Measurements from ENCODE around the gene TFRC. TPM values are rescaled to one million over a fixed set of nuclear protein-coding genes. Genes with fewer than 3 reads are reported as not detected.
"Not testable (repeated sequence)": the region's sequence is repeated elsewhere in the genome, so short reads cannot be mapped to it uniquely, and the experiment has no call there.

Gene TFRC
- total RNA-seq, 1 experiment from 2014 or later, result 253 TPM

GRCh38 chr3:196049653-196050052 is 32.2 kb downstream of the TFRC start:
- DNase-seq (ENCODE audit: low spot score), result no peak

DNA sequence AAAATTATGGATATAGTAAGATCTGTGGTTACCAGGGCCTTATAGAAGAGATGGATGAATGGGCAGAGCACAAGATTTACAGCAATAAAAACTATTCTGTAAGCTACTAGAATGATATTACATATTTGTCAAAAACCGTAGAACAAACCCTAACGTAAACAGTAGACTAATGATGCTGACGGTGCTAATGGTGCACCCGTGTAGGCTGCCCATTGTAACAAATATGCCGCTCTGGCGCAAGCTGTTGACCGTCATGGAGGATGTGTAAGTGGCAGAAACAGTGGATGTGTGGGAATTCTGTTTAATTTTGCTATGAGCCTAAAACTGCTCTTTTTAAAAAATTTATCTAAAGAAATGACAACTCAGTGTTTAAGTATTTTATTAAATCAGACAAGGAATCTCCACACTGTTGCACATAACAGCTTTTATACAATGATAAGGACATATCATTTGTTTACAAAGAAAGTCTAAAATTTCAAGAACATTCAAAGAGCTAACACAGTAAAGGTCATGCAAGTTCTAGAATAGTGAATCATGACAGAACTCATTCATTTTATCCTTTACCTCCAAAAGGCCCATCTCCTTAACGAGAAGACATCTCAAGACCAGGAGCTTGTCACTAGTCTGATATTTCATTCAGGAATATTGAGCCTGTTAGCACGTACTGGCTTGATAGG is 32.8 kb downstream of the TFRC start:
- no peak for DNase-seq (ENCODE audit: low spot score)

DNA sequence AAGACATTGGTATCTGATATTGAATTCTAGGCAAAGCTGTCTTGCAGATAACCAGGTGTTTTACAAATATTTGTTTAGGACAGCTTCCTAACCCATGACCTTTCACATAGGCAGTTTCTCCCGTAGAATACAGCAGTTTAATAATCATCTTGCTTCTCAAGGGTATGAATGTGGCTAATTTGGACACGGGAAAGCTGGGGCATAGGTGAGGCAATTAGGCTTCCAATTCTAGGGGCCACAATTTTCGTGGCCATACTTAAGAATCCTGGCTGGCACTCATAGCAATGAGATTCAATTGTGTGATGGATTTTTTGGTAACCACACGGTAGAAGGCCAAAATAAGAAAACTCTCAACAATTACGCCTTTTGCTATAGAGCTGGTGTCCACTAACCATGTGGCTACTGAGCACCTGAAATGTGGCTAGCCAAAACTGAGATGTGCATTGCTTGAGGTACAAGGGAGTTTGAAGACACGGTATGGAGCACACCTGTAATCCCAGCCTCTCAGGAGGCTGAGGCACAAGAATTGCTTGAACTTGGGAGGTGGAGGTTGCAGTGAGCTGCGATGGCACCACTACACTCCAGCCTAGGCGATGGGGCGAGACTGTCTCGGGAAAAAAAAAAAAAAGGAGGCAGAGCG is 34.4 kb downstream of the TFRC start:
- DNase-seq (ENCODE audit: low spot score), result no peak

DNA sequence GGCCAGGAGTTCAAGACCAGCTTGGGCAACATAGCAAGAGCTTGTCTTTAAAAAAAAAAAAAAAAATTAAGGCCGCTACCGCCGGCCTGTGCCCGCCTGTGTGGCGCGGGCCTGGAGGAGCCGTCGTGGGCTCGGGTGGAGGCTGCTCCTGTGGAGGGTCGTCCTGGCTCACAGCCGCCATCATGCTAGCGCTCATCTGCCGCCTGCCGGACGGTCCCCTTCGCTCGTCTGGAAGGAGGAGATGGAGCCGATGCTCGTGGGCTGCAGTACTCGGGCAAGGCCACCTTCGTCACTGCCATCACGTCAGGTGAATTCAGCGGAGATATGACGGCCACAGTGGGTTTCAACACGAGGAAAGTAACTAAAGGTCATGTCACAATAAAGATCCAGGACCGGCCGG is 37.4 kb downstream of the TFRC start:
- no peak for DNase-seq (ENCODE audit: low spot score)

- no peak for DNase-seq (ENCODE audit: low spot score)
Measured at GRCh38 chr3:196042673-196043072, 39.2 kb downstream of the TFRC start.

DNA sequence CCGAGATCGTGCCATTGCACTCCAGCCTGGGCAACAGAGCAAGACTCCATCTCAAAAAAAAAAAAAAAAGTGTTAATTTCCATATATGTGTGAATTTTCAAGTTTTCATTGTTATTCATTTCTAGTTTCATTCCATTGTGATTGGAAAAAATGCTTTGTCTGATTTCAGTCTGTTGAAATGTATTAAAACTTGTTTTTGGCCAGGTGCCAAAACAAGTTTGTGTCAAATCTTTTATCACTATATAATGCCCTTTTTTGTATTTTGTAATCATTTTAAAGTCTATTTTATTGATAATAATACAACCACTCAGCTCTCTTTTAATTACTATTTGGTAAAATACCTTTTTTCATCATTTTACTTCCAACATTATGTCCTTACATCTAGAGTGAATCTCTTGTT is 42.5 kb downstream of the TFRC start:
- DNase-seq (ENCODE audit: low spot score), result no peak

GRCh38 chr3:196026059-196026458 is 55.8 kb downstream of the TFRC start:
- DNase-seq (ENCODE audit: low spot score), result peak; percentile 40

DNA sequence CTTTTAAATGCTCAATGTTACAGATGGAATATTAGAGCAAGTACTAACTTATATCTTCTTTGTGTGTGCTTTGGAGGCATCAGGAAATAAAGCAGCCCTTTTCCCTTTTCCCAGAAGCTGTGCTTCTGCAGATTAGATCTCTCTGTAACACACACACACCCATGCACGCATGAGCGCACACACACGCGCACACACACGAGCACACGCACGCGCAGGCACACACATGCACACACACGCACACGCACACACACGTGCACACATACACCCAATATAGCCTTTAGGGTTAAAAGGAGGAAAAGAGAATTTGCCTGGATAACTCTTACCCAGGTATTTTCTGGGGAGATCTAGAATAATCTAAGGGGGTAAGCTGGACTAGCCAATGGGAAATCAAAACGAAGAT is 56.9 kb downstream of the TFRC start:
- DNase-seq (ENCODE audit: low spot score), result no peak

DNA sequence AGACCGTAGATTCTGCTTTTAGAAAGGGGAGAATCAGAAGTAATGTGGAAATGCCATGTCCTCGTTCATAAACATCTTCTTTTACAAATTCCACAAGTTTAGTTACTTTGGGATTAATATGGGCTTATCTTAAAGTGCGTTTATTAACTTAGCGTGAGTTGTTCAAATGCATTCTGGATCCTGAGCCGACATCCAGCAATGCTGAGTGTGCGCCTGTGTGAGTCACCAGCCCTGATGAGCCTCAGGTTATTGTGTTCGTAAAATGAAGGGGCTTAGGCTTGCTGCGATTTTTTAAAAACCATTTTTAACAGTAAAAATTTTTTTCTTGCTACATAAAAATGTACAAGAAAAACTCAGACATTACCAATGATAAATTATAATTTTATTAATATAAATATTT is 57.9 kb downstream of the TFRC start:
- no peak for DNase-seq (ENCODE audit: low spot score)

GRCh38 chr3:196022499-196022878 is 59.4 kb downstream of the TFRC start:
- not testable (repeated sequence) for DNase-seq (ENCODE audit: low spot score)

- DNase-seq (ENCODE audit: low spot score), result no peak
Measured at GRCh38 chr3:196020373-196020772, 61.5 kb downstream of the TFRC start.

DNA sequence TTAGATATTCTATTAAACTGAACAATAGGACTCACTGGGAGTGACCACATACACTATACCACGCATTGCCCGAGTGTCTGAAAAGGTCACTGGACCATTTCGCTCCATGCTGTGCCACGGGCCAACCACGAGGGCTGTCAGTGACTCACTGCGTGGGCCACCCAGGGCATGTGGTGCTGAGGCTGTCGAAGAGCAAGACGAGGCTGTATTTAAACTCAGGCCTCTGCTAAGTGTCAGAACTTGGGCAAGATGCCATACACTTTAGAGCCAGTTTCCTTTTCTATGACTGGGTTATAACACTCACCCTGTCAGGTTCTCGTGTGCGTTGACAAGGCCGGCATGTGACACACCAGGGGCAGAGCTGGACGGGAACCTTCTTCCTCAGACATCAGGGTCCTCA is 62.3 kb downstream of the TFRC start:
- DNase-seq (ENCODE audit: low spot score), result not testable (repeated sequence)

DNA sequence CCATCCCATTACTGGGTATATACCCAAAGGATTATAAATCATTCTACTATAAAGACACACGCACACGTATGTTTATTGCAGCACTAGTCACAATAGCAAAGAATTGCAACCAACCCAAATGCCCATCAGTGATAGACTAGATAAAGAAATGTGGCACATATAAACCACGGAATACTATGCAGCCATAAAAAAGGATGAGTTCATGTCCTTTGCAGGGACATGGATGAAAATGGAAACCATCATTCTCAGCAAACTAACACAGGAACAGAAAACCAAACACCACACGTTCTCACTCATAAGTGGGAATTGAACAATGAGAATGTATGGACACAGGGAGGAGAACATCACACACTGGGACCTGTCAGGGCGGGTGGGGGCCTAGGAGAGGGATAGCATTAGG is 63.7 kb downstream of the TFRC start:
- not testable (repeated sequence) for DNase-seq (ENCODE audit: low spot score)

- no peak for DNase-seq (ENCODE audit: low spot score)
Measured at GRCh38 chr3:196016485-196016884, 65.4 kb downstream of the TFRC start.

- DNase-seq (ENCODE audit: low spot score), result no peak
Measured at GRCh38 chr3:196016059-196016458, 65.8 kb downstream of the TFRC start.

DNA sequence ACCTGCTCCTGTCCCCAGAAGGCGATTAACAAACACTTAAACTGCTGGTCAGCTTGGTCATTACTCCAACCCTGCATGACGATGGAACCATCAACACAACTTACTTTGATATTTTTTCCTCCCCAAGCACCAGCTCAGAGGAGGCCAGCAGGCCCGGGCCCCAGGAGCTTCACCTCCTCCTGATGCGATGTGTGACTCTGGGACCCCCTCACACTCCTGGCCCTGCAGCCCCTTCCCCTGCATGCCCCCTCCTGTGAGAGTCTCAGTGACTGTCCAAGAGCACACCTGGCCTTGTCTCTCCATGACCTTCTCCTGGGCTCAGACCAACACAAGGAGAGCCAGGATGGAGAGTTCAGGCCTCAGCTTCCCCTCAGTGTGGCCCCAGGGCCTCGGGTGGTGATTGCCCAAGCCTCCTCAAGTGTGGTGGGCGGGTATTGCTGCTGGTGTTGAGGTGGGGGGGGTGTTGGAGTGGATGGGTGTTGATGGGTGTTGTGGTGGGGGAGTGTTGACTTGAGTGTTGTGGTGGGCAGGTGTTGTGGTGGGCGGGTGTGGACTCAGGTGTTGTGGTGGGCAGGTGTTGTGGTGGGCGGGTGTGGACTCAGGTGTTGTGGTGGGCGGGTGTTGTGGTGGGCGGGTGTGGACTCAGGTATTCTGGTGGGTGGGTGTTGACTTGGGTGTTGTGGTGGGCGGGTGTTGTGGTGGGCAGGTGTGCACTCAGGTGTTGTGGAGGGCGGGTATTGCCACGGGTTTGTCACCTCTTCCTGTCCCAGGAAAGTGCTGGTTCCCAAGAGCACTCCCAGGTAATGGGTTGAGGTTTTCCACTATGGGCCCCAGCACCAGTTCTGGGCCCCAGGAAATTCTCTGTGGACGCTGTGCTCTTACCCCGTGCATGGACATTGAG is 68.1 kb downstream of the TFRC start:
- DNase-seq (ENCODE audit: low spot score), result no peak

DNA sequence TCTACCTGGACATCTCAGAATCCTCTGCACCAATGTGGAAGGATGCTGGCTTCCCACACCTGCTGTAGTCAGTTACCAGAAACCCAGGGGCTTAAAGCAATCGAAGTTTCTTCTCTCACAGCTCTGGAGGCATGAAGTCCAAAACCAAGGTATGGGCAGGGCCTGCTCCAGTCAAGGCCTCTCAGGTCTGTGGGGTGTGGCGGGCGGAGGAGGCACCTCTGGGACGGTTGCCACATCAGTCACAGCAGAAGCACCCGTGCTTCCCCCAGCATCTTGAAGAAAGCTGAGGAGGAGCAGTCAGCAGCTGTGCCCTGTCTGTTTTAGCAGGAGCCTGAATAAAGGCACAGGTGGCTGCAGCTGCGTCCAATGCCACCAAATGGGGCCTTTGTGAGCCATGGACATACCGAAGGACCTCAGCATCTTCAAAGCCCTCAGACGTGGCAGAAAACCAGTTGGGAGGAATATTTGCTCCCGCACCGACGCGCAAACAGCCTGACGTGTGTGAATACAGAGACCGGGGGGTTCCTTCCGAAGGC is 68.9 kb downstream of the TFRC start:
- no peak for DNase-seq (ENCODE audit: low spot score)

GRCh38 chr3:196012481-196012880 is 69.4 kb downstream of the TFRC start:
- DNase-seq (ENCODE audit: low spot score), result no peak

GRCh38 chr3:196009456-196009855 is 72.4 kb downstream of the TFRC start:
- no peak for DNase-seq (ENCODE audit: low spot score)

- DNase-seq (ENCODE audit: low spot score), result no peak
Measured at GRCh38 chr3:196008929-196009328, 73.0 kb downstream of the TFRC start.

DNA sequence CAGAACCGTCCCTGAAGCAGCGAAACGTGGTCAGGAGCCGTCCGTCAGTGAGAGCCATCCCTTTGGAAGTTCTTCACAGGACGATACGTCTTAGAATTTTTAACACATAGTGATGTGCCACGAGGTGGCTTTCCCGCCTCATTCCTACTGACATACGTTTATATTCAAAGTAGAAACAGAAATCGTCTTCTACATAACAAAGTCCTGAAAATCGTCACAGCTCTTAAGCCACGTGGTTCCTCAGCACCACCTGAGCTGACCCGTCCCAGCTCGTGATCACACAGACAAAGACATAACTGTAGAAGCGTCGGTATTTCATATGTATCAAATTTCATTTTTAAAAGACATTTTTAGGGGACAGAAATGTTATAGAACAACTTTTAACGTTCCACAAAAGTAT is 73.5 kb downstream of the TFRC start:
- DNase-seq (ENCODE audit: low spot score), result no peak

DNA sequence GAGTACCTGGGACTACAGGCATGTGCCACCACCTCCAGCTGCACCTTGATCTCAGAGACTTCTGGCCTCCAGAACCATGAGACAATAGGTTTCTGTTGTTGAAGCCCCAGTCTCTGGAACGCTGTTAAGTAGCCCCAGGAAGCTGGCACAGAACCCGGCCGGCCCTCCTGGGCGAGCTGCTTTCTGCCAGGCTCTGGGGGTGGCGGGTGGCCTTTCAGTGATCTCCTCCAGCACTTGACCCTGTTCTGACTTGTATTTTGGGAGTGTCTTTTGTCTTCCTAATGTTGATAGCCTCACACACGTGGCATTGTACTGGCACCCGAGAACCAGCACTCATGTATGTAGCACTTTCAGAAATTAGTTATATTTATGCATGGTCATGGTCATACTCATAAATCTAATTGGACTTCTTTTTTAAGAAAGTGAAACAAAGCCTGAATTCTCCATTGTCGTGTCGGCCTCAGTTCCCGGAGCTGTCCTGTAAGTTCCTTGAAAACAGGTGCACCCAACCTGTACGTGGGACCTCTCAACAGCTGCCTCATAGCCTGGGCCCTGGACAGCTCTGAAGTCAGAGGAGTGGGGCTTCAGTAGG is 74.0 kb downstream of the TFRC start:
- no peak for DNase-seq (ENCODE audit: low spot score)
